Neural progenitor cell (in vitro differentiated cells): ENCODE results near the gene HOXD3.

ENCODE experiments used
- CTCF ChIP-seq: fragments of 200-600 bp; sonication (generic); IDR thresholded peaks from 2 replicates; pipeline ENCODE4 v1.5.1; 2017; ENCODE audit warnings: antibody characterized with exemption, mild to moderate bottlenecking
- EZH2 ChIP-seq: fragments of 200-600 bp; sonication (generic); IDR thresholded peaks from 2 replicates; pipeline ENCODE4 v1.6.1; 2017; ENCODE audit warnings: antibody characterized with exemption, mild to moderate bottlenecking, moderate library complexity
- EZH2phosphoT487 ChIP-seq: fragments of 200-600 bp; sonication (generic); IDR thresholded peaks from 2 replicates; pipeline ENCODE4 v1.6.1; 2017; ENCODE audit warnings: antibody characterized with exemption

- no peak for TF ChIP-seq CTCF
- TF ChIP-seq EZH2 = no peak
- TF ChIP-seq EZH2phosphoT487 = no peak
Measured at GRCh38 chr2:176117823-176118371, 39.2 kb upstream of the HOXD3 start.
